ENCODE data around the gene FEZF2.

FEZF2 gene

DNA sequence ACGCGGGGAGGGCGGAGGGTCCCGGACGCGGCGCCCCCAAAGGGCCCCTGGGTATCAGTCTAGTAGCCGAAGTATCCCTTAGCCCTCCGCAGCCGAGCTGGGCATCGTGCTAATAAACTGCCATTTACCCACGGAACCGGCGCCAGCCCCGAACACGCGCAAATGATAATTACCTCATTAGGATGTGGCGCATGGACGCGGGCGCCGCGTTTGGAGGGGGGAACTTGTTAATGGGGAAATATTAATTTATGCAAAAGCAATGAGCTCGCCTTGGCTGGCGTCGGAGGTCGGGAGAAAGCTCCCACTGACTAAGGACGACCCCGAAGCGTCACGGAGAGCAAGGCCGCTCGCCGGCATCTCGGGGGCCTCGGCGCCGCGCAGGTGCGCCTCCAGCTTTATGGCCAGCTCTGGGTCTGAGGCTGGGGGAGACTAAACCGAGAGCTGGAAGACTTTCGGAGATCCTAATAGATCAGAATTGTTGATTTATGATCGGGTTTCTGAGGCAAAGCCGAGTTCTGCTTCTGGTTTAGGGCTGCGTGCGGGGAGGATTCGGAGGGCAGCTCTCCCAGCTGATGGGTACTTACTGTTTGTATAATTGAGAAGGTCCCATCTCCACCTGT lies 474 bp upstream of the FEZF2 start:
- DNase-seq (ENCODE audit: low read depth in 4 of 4, low spot score in 1 of 4) = no peak

- DNase-seq (ENCODE audit: low read depth in 4 of 4, low spot score in 1 of 4) = no peak
Observed at GRCh38 chr3:62372621-62373041, 719 bp downstream of the FEZF2 start.

DNA sequence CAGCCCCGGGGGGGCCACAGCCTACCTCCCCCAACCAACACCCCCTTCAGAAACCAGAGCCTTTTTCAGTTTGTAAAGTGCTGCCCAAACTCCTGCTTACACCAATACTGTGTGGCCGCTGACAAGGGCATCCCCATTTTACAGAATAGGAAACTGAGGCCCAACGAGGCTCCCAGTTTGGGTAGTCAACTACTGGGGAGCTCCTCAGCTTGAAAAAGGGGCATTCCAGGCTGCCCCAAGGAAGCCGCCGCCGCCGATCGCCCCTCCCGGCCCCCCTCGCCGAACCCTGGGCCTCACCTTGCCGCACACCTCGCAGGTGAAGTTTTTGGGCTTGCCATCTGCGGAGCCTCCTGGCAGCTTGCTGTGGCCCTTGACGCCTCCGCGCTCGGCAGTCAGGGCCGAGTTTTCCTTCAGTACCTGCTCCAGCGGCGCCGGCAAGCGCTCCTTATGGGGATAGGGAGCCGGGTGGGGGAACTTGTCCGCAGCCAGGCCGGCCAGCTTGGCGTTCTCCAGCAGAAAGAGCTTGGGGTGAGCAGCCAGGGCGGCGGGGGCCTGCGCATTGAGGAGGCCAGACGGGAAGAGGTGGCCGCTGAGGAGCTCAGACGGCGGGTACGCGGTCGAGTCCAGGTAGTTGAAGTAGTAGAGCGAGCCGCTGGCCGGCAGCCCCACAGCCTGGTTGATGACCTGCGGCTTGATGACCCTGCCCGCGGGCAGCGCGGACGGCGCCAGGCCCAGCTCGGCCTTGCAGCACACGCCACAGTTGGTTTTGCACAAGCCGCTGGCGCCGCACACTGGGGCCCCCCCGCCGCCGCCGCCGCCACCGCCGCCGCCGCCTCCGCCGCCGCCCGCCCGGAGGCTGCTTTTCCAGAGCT lies 1.4 kb downstream of the FEZF2 start:
- DNase-seq (ENCODE audit: low read depth in 4 of 4, low spot score in 1 of 4) = no peak

DNA sequence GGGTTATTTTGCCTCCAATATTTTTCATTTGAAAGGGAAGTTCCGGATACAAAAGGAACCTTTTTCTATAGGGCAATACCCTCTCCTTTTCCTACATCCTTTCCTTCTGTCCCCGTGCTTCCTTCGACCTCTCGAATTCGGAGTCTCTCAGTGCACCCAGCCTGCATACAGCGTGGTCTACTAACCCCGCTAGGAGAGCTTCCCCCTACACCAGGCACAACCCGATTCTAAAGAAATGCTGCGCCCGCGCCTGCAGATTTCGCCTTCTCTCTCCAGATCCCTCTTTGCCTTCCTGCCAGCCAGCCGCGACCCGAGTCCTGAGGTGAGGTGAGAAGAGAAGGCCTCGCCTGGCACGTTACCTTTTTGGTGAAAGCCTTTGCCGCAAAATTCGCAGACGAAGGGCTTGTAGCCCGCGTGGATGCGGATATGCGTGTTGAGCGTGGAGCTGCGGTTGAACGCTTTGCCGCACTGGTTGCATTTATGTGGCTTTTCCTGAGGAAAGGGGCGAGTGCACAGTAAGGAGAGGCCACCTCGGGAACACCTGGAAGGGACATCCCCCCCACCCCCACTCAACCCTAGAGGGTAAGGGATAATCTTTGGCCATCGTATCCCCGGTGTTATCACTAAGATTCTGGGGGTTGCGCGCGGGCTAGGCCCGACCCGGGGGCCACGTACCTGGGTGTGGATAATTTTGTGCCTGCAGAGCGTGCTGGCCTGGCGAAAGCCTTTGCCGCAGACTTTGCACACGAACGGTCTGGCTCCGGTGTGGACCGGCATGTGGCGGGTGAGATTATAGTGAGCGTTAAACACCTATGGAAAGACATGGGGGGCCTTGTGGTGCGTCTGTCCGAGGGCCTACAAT lies 2.3 kb downstream of the FEZF2 start:
- no peak for DNase-seq (ENCODE audit: low read depth in 4 of 4, low spot score in 1 of 4)

DNA sequence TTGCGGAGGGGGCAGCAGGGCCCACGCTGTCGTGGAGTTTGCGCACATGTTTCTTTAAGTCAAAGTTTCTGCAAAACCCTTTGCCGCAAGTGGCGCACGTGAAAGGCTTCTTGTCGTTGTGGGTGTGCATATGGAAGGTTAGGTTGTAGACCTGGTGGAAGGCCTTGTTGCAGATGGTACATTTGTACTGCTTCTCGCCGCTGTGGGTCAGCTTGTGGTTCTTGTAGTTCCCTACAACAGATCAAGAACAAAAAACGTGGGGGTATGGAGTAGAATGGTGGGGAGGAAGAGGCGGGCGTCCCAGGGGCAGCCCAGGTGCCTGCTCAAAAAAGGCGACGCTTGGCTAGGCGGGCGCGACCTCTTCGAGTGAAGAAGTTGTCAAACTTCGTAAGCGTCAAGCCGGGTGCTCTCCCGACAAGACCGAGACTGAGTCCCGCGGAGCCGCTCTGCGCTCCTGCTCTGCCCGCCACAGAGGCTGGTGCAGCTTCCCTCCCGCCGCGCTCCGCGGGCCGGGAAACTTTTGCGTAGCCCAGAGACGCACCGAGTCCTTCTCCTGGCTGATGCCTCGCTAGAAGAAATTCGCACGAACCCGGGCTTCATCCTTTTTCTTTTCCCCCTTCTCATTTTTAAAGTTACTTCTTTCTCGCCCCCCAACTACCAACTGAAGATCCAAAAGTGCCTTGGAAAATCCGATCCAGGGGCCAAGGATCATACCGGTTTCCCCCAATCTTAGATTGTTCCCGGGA lies 3.1 kb downstream of the FEZF2 start:
- DNase-seq (ENCODE audit: low read depth in 4 of 4, low spot score in 1 of 4) = no peak

GRCh38 chr3:62369476-62369743 lies 3.9 kb downstream of the FEZF2 start:
- no peak for DNase-seq (ENCODE audit: low read depth in 4 of 4, low spot score in 1 of 4)

GRCh38 chr3:62368705-62369475 lies 4.5 kb downstream of the FEZF2 start:
- no peak for DNase-seq (ENCODE audit: low read depth in 4 of 4, low spot score in 1 of 4)

DNA sequence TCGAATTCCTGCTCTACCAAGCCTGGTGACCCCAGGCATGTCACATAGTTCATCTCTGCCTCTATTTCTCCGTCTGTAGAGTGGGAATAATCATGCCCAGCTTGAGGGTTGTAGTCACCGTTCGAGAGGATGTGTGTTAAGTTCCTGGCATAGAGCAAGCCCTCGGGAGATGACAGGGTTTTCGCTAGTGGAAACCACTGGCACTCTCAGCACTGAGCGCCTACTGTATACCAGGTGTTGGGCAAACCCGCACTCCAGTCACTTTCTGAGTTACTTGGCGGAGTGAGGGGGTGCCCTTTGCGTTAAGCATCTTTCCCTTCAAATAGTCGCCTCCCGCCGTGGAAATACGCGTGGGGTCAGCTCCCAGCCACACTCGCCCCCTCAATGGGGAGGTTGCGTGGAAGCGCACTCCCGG lies 5.1 kb downstream of the FEZF2 start:
- DNase-seq (ENCODE audit: low read depth in 4 of 4, low spot score in 1 of 4) = no peak

DNA sequence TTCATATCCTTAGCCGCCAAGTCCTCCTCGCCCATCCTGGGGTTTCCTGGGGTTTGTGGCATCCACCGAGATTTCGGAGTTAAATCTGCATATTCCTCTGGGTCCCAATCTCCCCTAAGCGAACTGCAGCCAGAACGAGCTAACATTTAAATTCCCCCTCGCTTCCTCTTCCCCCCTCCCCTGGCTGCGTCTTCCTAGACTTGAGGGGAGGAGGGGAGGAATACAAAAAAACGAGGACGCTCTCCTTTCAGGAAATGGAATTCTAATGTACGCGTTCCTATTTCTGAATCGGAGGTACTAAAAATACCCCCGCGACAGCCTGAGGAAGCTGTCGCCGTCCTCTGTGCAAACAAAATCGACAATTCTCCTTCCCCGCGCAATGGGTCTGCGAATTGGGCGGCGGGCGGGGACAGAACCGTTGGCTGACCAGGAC lies 5.6 kb downstream of the FEZF2 start:
- DNase-seq (ENCODE audit: low read depth in 4 of 4, low spot score in 1 of 4) = no peak

DNA sequence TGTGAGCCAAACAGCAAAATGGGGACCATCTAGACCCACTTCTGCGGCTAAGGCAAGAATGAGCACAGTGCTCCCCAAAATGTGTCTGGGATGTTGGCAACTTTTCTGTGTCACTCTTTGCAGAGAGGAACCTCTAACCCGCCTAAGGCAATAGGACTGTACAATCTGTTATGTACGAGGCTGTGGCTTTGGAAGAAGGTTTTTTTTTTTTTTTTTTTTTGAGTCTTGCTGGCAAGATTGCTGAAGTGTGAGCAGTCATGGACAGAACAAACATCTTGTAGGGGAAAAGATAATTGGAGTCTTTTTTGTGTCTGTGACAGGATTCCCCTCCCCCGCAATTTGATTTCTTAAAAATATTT lies 7.2 kb downstream of the FEZF2 start:
- no peak for DNase-seq (ENCODE audit: low read depth in 4 of 4, low spot score in 1 of 4)

- no peak for DNase-seq (ENCODE audit: low read depth in 4 of 4, low spot score in 1 of 4)
Observed at GRCh38 chr3:62365391-62366125, 7.8 kb downstream of the FEZF2 start.

GRCh38 chr3:62364191-62364590 lies 9.2 kb downstream of the FEZF2 start:
- DNase-seq (ENCODE audit: low read depth in 4 of 4, low spot score in 1 of 4) = no peak

GRCh38 chr3:62363275-62363674 lies 10.1 kb downstream of the FEZF2 start:
- DNase-seq (ENCODE audit: low read depth in 4 of 4, low spot score in 1 of 4) = no peak

GRCh38 chr3:62361824-62362223 lies 11.5 kb downstream of the FEZF2 start:
- no peak for DNase-seq (ENCODE audit: low read depth in 4 of 4, low spot score in 1 of 4)

GRCh38 chr3:62361261-62361660 lies 12.1 kb downstream of the FEZF2 start:
- DNase-seq (ENCODE audit: low read depth in 4 of 4, low spot score in 1 of 4) = no peak

DNA sequence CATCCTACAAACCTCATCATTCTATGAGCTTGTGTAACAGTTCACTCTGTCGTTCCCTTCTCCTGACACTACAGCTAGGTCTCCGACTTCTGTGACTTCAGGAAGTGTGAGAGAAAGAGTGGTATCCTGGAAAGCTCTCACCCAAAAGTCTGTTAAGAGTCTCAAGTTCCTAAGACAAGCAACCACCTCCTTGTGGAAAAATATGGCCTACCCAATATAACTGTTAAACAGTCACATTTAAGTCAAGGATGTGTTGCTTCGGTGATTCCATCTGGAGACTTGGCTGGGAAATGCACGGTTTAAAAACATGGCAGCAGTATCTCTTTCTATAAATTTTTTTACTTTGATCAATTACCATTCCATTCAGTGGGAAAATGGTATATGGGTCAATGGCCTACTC lies 13.8 kb downstream of the FEZF2 start:
- no peak for DNase-seq (ENCODE audit: low read depth in 4 of 4, low spot score in 1 of 4)

GRCh38 chr3:62356356-62356755 lies 17.0 kb downstream of the FEZF2 start:
- no peak for DNase-seq (ENCODE audit: low read depth in 4 of 4, low spot score in 1 of 4)

- DNase-seq (ENCODE audit: low read depth in 4 of 4, low spot score in 1 of 4) = no peak
Observed at GRCh38 chr3:62355703-62356102, 17.6 kb downstream of the FEZF2 start.

DNA sequence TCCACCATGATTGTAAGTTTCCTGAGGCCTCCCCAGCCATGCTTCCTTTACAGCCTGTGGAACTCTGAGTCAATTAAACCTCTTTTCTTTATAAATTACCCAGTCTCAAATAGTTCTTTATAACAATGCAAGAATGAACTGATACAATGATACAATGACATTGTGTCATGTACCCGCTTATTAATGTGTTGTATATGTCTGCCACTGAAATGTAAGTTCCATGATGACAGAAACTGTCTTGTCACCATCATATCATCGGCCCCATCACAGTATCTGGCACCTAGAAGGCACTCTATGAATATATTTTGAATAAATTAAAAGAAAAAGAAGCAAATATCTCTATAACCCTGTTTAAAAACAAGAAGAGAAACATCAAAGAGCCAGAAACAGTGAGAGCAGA lies 29.6 kb downstream of the FEZF2 start:
- no peak for DNase-seq (ENCODE audit: low read depth in 4 of 4, low spot score in 1 of 4)

GRCh38 chr3:62335196-62335595 lies 38.2 kb downstream of the FEZF2 start:
- DNase-seq (ENCODE audit: low read depth in 4 of 4, low spot score in 1 of 4) = no peak
